Superior temporal gyrus (tissue), 1 donor: Measurements from ENCODE around the gene PRSS33.
A peak's percentile ranks its signal among the peaks of the same experiment; 100 is the strongest.

Source experiments
- DNase-seq: peaks from one replicate; pipeline ENCODE4 v3.0.0-alpha.2; 2016; ENCODE audit errors: extremely low spot score

Gene PRSS33

DNA sequence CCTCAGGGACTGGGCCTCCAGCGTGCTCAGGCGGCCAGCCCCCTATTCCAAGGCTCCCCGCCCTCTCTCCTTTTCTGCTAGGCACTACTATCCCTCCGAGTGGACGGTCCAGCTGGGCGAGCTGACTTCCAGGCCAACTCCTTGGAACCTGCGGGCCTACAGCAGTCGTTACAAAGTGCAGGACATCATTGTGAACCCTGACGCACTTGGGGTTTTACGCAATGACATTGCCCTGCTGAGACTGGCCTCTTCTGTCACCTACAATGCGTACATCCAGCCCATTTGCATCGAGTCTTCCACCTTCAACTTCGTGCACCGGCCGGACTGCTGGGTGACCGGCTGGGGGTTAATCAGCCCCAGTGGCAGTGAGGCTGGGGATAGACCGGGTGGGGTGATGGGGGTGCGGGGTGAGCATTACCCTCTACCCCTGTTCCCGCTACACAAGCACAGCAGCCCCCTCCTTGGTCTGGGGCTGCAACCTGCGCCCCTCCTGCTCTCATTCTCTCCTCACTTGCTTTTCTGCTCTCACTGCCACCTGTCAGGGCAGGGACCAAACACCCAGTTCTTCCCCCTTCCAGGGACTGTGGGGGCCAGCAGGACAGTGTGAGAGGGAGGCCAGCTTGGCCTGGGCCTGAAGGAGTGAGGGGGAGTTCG lies 12.0 kb upstream of the PRSS33 start:
- DNase-seq: no peak

DNA sequence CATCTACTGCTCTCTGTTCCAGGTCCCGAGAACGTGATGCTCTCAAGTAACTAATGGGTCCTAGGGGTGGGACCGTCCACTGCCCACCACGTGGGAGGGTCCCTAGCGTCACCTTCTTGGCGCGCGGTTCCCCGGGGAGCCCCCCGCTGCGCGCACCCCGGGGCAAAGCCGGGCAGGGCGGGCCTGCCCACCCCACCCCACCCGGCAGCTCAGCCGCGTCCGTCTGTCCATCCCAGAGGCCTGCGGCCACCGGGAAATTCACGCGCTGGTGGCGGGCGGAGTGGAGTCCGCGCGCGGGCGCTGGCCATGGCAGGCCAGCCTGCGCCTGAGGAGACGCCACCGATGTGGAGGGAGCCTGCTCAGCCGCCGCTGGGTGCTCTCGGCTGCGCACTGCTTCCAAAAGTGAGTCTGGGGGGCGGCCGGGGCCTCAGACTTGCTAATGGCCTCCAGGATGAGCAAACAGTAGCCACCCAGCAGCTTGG lies 11.4 kb upstream of the PRSS33 start:
- DNase-seq: no peak

DNA sequence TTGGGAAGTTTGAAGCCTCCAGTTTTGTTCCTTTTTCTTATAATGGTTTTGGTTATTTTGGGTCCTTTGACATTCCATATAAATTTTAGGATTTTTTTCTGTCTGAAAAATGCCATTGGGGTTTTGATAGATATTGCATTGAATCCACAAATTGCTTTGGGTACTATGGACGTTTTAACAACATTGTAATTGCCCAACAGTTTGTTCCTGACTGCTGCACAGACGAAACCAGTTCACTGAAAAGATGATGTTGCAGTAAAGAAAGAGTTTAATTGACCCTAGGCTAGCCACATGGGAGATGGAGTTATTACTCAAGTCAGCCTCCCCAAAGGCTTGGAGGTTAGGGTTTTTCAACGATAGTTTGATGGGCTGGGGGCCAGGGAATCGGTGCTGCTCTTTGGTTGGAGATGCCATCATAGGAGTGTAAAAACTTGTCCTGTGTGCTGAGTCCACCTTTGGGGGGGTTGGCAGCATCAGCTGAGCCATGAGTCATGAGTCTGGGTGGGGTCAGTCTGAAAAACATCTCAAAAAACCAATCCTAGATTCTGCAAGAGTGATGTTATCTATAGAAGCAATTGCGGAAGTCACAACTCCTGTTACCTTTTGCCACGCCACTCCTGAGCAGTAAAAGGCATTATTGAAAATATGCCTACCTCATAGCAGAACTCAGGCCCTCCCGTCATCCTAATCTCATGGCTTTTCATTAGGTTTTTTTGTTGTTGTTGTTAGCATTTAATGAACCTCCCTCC lies 8.2 kb upstream of the PRSS33 start:
- no peak for DNase-seq

DNA sequence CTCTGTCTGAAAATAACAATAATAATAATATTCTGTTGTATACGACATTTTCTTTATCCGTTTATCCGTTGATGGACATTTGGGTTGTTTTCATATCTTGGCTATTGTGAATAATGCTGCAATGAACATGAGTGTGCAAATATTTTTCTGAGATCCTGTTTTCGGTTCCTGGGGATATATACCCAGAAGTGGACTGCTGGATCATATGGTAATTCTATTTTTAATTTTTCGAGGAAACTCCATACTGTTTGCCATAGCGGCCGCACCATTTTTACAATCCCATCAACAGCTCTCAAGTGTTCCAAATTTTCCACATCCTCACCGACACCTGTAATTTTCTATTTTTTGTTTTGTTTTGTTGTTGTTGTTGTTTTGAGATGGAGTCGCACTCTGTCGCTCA lies 5.6 kb upstream of the PRSS33 start:
- no peak for DNase-seq

DNA sequence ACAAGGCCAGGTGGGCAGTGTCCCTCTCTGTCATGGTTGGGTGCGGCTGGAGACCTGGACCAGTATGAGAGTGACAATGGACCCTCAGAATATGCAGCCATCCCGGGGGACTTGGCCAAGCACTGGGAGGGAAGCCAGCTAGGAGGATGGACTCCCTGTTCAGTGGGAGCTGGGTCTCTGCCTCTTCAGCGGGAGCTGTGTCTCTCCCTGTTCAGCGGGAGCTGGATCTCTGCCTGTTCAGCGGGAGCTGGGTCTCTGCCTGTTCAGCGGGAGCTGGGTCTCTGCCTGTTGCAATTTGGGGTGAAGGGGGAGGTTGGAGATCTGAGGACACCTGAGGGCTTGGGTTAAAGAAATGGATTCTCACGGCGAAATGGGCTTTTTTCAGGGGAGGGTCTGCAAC lies 3.8 kb upstream of the PRSS33 start:
- no peak for DNase-seq

DNA sequence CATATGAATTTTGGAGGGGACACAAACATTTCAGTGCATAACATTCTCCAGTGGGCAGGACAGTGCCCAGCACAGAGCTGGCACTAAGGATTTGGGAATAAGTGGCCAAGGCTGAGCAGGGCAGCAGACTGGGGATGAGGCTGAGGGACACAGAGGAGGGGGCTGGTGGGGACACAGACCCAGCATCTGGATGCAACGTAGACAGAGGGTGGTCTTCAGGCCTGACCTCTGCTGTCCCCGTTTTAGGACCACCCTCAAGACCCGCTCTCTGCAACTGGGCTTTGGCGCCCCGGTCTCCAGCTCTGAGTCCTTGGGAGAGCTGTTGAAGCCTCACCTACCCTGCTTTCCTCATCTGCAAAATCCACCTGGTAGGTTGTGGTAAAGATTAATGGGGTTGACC lies 3.3 kb upstream of the PRSS33 start:
- no peak for DNase-seq

DNA sequence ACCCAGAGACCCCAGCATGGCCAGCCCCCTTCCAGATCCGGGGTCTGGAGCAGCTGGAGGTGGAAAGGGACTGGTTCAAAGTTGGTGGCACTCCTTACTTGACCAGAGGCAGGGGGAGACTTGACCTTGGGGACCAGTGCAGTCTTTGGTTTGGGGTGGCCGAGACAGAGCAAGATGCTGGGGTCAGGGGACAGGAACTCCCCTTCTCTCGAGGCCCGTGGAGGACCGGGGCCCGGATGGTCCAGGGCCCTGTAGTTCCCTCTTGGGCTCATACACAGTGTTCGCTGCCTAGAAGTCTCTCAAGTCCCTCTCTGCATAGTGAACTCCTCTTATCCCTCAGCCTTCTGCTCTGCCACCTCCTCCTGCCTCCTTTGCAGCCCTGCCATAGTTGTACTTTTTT lies 601 bp upstream of the PRSS33 start:
- no peak for DNase-seq

DNA sequence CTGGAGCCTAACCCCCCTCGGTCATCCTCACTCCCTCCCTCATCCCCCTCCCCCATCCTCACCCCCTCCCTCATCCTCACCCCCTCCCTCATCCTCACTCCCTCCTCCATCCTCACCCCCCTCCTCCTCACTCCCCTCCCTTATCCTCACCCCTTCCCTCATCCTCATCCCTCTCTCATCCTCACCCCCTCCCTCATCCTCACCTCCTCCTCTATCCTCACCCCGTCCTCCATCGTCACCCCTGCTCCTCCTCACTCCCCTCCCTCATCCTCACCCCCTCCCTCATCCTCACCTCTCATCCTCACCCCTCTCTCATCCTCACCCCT lies 571 bp downstream of the PRSS33 start:
- no peak for DNase-seq

DNA sequence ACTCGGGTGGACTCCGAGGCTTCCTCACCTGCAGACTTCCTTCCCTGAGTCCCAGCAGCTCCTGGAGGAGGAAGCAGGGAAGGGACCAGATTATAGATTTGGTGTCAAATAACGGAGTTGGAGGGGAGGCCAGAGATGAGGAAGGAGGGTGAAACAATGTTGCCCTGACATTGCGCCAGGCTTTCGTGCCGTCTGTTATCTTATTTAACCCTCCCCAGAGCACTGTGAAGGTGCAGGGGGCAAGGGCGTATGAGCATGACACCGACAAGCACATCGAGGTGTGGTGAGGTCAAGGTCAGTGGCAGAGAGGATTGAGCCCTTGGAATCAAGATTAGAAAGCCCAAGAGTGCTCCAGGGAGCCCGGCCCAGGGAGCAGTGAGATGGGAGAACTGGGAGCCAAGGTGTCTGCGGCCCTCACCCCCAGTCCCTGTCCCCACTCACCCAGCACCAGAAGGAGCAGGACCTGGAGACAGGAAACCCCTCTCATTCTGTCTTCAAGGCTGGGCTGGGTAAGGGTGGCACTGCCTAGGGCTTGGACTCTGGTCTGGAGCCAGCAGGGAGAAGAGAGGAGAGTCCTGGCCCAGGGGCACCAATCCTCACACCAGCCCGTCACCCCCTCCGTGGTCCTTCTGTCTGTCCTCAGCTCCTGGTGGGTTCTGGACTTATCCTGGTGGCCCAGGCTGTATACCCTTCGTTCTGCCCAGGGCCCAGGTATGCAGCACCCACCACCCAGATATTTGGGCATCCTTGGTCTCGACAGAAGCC lies 1.1 kb downstream of the PRSS33 start:
- no peak for DNase-seq

DNA sequence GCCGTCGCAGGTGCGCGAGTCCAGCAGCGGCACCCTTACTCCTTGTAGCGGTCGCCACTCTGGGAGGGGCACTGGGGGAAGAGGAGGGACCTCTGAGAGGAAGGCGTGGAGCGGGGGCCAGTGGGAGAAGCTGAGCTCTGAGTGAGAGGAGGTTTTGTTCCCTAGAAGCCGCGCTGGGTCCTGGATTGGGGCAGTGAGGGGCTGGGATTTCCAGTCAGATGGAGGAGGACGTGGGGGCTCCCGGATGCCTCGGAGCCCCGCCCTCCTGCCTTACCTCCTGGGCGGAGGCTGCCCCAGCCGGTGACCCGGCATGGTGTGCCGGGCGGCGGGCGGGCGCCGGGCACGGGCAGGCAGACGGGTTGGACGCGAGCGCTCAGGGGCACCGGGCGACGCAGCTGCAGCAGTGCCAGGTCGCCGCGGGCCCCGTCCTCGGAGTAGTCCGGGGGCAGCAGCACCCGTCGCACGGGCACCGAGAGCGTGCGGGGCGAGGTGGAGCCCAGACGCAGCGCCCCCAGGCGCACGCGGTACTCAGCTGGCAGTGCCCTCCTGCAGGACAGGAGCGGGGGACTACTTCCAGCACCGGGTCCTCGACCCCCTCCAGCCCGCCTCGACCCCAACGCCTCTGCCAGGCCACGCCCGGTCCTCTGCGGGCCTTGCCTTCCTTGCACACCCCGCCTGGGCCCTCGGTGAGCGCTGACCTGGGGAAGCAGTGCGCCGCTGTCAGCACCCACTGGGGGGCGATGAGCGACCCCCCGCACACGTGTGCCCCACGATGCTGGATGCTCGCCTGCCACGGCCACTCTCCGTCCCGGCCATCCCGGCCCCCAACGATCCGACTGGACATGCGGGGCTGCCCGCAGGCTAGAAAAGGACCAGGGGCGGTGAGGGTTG lies 2.0 kb downstream of the PRSS33 start:
- DNase-seq: no peak

DNA sequence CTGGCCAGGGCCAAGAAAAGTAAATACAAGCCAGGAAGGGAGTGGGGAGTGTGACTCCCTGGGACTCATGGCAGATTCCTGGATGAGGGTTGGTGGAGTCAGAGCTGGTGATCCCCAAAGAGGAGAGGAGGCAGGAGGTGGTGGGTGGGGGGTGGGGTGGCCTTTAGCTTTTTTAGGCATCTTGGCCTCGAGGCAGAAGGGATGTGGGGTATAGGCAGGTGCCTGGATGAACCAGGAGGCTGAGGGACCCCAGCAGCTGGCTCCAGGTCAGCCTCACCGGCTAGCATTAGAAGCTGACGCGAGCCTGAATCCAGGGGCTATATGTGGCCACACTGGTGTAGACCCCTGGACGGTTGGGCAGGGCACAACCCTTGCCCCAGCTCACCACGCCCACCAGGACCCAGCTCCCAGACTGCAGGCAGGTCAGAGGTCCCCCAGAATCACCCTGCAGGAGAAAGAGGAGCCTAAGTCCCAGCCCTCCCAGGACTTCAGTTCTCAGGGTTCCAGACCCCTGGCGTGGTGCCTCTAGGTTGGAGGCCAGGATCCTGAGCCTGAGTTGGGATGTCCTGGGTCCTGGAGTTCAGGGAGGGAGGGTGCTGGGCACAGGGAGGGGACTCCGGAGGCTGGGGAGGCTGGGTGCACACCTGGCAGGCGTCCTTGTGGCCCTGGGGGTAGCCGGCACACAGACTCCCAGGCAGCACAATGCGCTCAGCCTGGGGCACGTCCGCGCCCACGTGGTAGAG lies 2.8 kb downstream of the PRSS33 start:
- DNase-seq: no peak

DNA sequence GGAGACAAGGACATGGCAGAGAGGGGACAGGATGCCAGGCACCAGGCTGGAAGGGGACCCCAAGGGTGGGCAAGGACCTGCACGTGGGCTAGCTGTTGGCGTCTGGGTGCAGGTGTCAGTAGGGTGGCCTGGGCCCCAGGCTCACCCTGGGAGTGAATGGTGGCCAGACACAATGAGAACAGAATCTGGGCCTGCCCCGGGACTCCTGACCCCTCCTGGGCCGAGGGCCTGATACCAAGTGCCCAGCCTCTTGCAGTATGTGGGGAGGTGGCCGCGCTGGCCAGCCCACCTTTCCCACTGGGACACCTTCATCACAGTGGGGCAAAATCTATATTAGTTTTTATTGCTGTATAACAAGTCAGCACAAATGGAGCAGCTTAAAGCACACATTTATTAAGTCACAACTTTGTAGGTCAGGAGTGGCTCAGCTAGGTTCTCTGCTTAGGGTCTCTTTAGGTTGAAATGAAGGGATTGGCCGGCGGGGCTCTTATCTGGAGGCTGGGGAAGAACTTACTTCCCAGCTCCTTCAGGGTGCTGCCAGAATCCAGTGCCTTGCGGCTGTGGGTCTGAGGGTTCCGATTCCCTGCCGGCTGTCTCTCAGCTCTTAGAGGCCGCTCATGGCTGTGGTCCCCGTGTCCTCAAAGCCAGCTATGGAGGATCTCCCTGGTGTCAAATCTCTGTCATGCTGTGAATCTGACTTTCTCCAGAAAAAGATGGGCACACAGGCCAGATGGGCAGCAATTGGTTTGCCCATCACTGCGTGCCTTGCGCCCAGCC lies 3.6 kb downstream of the PRSS33 start:
- DNase-seq: no peak

DNA sequence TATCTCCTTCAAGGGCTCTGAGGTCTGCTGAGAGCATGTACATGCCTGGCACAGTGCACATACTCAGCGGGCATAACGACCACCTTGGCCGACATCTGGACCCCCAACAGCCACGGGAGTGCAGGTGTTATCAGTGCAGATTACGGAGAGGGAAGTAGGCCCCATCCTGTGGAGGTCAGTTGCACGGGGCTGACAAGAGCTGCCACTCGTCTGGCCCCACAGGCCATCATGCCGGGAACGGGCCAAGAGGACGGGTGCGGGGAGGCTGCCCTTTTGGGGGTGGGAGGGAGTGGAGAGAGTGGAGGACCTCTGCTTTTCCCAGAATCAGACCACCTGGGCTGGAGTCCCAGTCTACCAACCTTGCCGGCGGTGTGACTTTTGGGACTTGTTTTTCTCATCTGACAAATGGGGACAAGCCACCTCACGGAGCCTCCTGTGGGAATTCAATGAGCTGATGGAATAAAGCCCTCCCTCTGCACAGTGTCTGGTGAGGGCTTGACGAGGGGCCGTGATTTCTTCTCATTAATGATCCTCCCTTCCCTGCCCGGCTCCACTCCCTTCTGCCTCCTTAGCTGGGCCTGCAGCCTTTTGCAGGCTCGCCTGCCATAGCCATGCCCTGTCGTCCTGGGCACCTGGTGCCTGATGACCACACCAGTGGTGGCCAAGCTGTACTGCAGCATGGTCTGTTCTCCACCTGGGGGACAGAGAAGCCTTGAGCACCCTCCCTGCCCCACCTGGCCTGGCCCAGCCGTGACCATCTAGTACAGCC lies 4.6 kb downstream of the PRSS33 start:
- DNase-seq: no peak

DNA sequence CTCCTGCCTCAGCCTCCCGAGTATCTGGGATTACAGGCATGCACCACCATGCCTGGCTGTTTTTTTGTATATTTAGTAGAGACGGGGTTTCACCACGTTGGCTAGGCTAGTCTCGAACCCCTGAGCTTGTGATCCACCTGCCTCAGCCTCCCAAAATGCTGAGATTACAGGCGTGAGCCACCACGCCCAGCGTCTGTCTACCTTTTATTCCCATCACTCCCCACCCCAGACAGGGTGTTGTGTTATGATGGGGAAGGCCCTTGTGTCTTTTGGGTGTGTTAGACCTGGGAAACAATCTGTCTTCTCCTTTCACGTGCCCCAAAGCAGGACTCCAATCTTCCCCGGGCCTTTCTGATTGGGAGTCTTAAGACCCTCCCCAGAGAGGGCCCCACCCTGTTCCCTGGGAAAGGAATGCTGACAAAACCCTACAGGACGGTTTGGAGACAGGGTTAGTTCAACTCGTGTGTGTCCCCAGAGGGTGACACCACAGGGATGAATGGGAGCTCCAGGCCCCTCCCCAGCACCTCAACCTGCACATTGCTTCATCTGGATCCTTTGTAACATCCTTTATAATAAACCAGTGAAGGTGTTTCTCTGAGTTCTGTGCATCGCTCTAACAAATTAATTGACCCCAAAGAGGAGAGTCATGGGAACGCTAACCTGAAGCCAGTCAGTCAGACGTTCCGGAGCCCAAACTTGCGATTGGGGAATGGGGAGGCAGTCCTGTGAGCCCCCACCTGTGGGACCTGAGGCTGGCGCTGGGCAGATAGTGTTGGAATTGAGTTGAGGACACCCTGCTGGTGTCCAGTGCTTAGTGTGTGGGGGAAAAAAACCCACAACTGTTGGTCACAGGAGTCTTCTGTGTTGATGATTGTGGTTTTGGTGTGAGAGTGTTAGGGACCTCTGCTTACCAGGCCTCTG lies 7.1 kb downstream of the PRSS33 start:
- no peak for DNase-seq

DNA sequence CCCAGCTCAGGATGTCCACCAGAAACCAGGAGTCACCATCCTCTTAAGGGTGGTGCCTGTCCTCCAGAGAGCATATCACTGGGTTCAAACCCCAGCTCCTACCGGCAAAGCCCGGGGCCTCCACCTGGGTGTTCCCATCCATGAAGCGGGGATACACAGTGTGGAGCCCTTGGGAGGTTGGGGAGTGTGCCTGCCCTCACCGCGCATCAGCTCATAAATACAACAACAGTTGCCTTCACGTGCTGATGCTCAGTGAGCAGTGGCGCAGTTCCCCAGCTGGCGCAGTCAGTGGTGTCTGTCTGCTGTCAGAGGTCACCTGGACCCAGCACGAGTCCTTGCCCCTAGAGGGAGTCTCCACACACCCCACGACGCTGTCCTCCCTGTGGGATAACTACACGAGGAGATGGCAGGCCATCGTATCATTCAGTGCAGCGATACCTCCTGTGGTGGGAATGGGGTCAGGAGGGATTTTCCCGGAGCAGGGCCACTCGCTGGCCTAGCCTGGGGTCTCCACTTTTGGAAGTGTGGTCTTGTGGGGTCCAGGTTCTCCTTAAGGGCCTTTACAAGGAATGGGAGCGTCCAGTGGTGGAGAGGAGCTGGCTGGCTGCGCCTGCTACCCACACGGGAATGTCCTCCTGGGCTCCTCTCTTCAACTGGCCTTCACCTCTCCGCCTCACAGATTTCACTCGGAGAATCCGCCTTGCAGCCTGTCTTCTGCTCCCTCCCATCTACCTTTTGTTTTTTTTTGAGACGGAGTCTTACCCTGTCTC lies 8.0 kb downstream of the PRSS33 start:
- no peak for DNase-seq

DNA sequence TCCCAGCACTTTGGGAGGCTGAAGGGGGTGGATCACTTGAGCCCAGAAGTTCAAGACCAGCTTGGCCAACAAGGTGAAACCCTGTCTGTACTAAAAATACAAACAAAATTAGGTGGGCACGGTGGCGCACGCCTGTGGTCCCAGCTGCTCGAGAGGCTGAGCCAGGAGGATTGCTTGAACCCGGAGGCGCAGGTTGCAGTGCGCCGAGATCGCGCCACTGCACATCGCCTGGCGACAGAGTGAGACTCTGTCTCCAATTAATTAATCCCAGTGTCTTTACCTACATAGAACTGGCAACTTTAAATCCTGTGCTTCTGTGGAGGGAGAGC lies 8.8 kb downstream of the PRSS33 start:
- no peak for DNase-seq

DNA sequence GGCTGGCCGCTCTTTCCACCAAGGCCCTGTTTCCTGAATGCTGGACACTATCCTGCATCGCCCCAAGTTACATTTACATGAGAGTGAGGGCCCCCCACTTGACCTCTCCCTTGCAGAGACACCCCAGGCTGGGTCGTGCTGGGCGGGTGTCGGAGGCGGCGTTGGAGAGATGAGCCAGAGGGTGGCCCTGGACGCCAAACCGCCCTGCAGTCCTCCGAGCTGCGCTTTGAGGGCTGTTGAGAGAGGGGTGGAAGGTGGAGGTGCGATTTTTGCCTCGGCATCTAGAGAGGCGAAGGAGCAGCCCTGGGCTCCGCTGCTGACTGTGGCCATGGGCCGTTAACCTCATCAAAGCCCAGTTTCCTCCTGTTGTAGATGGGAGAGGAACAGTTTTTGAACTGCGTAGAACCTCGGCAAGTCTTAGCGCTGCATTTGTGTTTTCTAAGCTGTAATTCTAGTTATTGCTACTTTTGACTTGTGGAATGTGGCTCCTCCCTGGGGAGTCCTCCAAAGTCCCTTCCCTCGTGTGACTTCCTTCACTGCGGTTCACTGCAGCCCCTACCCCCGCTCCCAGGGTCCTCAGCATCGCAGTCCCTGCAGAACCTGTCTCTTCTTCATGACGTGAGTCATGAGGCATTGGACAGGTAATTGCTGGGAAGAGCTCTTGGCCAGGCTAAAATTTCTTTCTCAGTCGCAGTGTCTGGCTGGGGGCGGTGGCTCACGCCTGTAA lies 9.3 kb downstream of the PRSS33 start:
- peak; percentile 26 for DNase-seq
